GM19397 (cell line): ENCODE measurements around the gene OR51S1.
"Not testable (repeated sequence)": the region's sequence is repeated elsewhere in the genome, so short reads cannot be mapped to it uniquely, and the experiment has no call there.

Experiments used
- ATAC-seq: cut with Tn5 transposase; IDR thresholded peaks from one replicate; pipeline ENCODE4 v1.9.1; 2021; ENCODE audit warnings: mild to moderate bottlenecking, moderate library complexity; ENCODE audit not compliant: unreplicated experiment

OR51S1 gene

GRCh38 chr11:4809246-4809645 lies 39.8 kb downstream of the OR51S1 start:
- ATAC-seq = no peak

- ATAC-seq = no peak
These were observed 40.5 kb downstream of the OR51S1 start for GRCh38 chr11:4808476-4808875.

- no peak for ATAC-seq
These were observed 44.7 kb downstream of the OR51S1 start, which contains the start of gene OR52R1 for GRCh38 chr11:4804280-4804679. TSS of gene OR52R1 (minus strand) at chr11:4804380. CDS start at chr11:4804380, 0 bp downstream.

GRCh38 chr11:4801316-4801715 lies 47.7 kb downstream of the OR51S1 start:
- not testable (repeated sequence) for ATAC-seq

- no peak for ATAC-seq
These were observed 50.4 kb downstream of the OR51S1 start for GRCh38 chr11:4798427-4799183.
